GM19238 (cell line): Measurements from ENCODE around the gene ADD3.

Source experiments
- DNase-seq: peaks from one replicate; pipeline ENCODE4 v3.0.0; 2011; ENCODE audit warnings: low spot score; ENCODE audit not compliant: insufficient read length

The ADD3 gene

GRCh38 chr10:110175406-110175805 lies 167.6 kb downstream of the ADD3 start:
- DNase-seq: no peak

GRCh38 chr10:110176141-110177030 lies 168.6 kb downstream of the ADD3 start:
- DNase-seq: no peak

- no peak for DNase-seq
These were observed 171.4 kb downstream of the ADD3 start for GRCh38 chr10:110179220-110179619.

GRCh38 chr10:110181451-110181850 lies 173.7 kb downstream of the ADD3 start:
- DNase-seq: no peak

- no peak for DNase-seq
These were observed 174.1 kb downstream of the ADD3 start for GRCh38 chr10:110181911-110182310.

- DNase-seq: no peak
These were observed 176.6 kb downstream of the ADD3 start for GRCh38 chr10:110184398-110184797.
